Hepatocyte (in vitro differentiated cells): ENCODE measurements around the gene ATXN1. TPM values are rescaled to one million over a fixed set of nuclear protein-coding genes. Genes with fewer than 3 reads are reported as not detected.

Source experiments
- DNase-seq: peaks from one replicate; pipeline ENCODE4 v3.0.0-alpha.2; 2016; ENCODE audit warnings: low spot score
- H2AFZ ChIP-seq: fragments of 200-600 bp; sonication (generic); 2 replicates; pipeline ENCODE4 v1.6.0; 2016; ENCODE audit warnings: antibody characterized with exemption, mild to moderate bottlenecking
- H3K27ac ChIP-seq: fragments of 200-600 bp; sonication (generic); 2 replicates; pipeline ENCODE4 v1.5.1; 2016; ENCODE audit warnings: mild to moderate bottlenecking
- H3K27me3 ChIP-seq: fragments of 200-600 bp; sonication (generic); 2 replicates; pipeline ENCODE4 v1.6.1; 2016
- H3K36me3 ChIP-seq: fragments of 200-600 bp; sonication (generic); replicated peaks from 2 replicates; pipeline ENCODE4 v1.5.1; 2016; ENCODE audit warnings: low read depth; ENCODE audit not compliant: insufficient read depth
- H3K4me1 ChIP-seq: fragments of 200-600 bp; sonication (generic); 2 replicates; pipeline ENCODE4 v1.5.1; 2016; ENCODE audit warnings: mild to moderate bottlenecking, moderate library complexity; ENCODE audit not compliant: insufficient read depth
- H3K4me2 ChIP-seq: fragments of 200-600 bp; sonication (generic); 2 replicates; pipeline ENCODE4 v1.6.0; 2016
- H3K4me3 ChIP-seq: fragments of 200-600 bp; sonication (generic); 2 replicates; pipeline ENCODE4 v1.5.1; 2016; ENCODE audit warnings: mild to moderate bottlenecking
- H3K79me2 ChIP-seq: fragments of 200-600 bp; sonication (generic); 2 replicates; pipeline ENCODE4 v1.6.0; 2017; ENCODE audit warnings: mild to moderate bottlenecking
- H3K9me2 ChIP-seq: fragments of 200-600 bp; sonication (generic); replicated peaks from 2 replicates; pipeline ENCODE4 v1.6.0; 2017; ENCODE audit warnings: mild to moderate bottlenecking; ENCODE audit not compliant: insufficient read depth
- H3K9me3 ChIP-seq: fragments of 200-600 bp; sonication (generic); 2 replicates; pipeline ENCODE4 v1.5.1; 2016; ENCODE audit warnings: low read depth, mild to moderate bottlenecking
- H4K20me1 ChIP-seq: fragments of 200-600 bp; sonication (generic); 2 replicates; pipeline ENCODE4 v1.6.0; 2016; ENCODE audit warnings: mild to moderate bottlenecking; ENCODE audit not compliant: insufficient read depth, poor library complexity, severe bottlenecking
- EZH2 ChIP-seq: fragments of 200-600 bp; sonication (generic); IDR thresholded peaks from 2 replicates; pipeline ENCODE4 v1.6.1; 2016; ENCODE audit warnings: antibody characterized with exemption, mild to moderate bottlenecking, borderline replicate concordance
- EZH2phosphoT487 ChIP-seq: fragments of 200-600 bp; sonication (generic); IDR thresholded peaks from one replicate; pipeline ENCODE4 v1.6.1; 2018; ENCODE audit warnings: antibody characterized with exemption, mild to moderate bottlenecking, low read depth, moderate library complexity; ENCODE audit not compliant: unreplicated experiment, severe bottlenecking
- WGBS: methylation state at CpG from one replicate; pipeline ENCODE4 v1.1.6; 2016; ENCODE audit warnings: low lambda C conversion rate; ENCODE audit errors: missing lambda C conversion rate; 5-methylcytosine and 5-hydroxymethylcytosine counted together
- polyA plus RNA-seq: library from polyadenylated mRNA; unstranded; fragments of >200 nt; fragmentation: Nextera tagmentation; extraction: Ambion mirVana; gene quantifications from 2 replicates; pipeline ENCODE4 v1.2.1, GENCODE V29; 2016
- total RNA-seq: library from RNA; depleted of rRNA; stranded (reverse); fragments of >200 nt; gene quantifications from 2 replicates; pipeline ENCODE4 v1.2.3, GENCODE V29; 2014
- TF ChIP-seq, protein P1 (sequence below): fragments of 200-600 bp; sonication (generic); IDR thresholded peaks from 2 replicates; pipeline ENCODE4 v1.5.1; 2016; ENCODE audit warnings: antibody characterized with exemption, mild to moderate bottlenecking; ENCODE audit not compliant: poor library complexity

ATXN1 gene
- total and polyA plus RNA-seq, 2 experiments from 2014 or later = 14.7 to 32.6 TPM

DNA sequence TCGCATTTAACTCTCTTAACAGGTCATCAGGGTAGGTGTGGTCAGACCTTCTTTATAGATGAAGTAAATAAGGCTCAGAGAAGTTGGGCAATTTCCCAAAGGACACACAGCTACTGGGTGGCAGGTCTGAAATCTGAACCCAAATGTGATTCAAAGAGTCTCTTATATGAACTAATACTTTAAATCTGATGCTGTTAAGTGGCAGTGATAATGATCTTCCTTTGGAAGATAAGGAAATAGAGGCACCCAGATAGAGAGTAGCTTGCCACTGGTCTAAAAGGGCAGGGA lies 285.8 kb downstream of the ATXN1 start:
- 100% methylated on average over 1 of the region's 1 CpG for WGBS
- H3K9me2 ChIP-seq = no peaks in the 10 kb centered on the region
- H3K4me1 ChIP-seq = peaks cover 12% of the 10 kb centered on the region
- H2AFZ ChIP-seq = no peak overlapping the region
- TF ChIP-seq EZH2phosphoT487 = no peak
- no peak overlapping the region for H3K4me3 ChIP-seq
- no peaks in the 10 kb centered on the region for H3K36me3 ChIP-seq
- no peak overlapping the region for H3K4me2 ChIP-seq
- DNase-seq = no peak
- no peaks in the 10 kb centered on the region for H4K20me1 ChIP-seq
- no peaks in the 10 kb centered on the region for H3K9me3 ChIP-seq
- H3K27ac ChIP-seq = no peak overlapping the region
- H3K27me3 ChIP-seq = no peaks in the 10 kb centered on the region
- H3K79me2 ChIP-seq = no peaks in the 10 kb centered on the region

DNA sequence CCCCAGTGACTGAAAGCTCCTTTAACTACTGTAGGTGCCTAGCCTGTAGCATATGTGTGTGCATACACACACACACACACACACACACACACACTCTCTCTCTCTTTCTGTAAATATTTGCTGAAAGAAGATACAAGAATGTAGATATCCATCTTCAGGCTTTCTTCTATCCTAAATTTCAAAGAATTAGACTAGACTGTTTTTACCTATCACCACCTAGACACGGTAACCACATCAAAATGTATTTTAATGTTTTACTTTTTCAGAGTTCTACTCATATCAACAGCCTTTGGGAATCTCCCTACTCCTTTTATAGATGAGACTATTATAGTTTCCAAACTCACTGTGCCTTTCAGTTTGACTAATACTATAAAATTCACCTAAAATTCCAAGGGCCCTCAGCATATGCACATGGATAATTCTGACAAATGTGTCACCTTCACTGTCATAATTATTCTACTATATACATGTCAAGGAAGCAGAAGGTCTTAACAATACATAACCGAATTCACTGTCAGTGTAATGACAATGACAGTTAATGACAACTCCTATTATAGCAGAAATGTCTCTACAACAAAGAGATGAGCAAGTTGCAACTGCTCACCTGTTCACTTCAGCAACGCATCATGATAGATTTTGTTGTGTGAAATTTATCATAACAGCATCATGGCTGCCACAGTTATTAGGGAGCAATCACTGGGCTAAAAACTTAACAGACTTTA lies 286.3 kb downstream of the ATXN1 start:
- no peaks in the 10 kb centered on the region for H4K20me1 ChIP-seq

DNA sequence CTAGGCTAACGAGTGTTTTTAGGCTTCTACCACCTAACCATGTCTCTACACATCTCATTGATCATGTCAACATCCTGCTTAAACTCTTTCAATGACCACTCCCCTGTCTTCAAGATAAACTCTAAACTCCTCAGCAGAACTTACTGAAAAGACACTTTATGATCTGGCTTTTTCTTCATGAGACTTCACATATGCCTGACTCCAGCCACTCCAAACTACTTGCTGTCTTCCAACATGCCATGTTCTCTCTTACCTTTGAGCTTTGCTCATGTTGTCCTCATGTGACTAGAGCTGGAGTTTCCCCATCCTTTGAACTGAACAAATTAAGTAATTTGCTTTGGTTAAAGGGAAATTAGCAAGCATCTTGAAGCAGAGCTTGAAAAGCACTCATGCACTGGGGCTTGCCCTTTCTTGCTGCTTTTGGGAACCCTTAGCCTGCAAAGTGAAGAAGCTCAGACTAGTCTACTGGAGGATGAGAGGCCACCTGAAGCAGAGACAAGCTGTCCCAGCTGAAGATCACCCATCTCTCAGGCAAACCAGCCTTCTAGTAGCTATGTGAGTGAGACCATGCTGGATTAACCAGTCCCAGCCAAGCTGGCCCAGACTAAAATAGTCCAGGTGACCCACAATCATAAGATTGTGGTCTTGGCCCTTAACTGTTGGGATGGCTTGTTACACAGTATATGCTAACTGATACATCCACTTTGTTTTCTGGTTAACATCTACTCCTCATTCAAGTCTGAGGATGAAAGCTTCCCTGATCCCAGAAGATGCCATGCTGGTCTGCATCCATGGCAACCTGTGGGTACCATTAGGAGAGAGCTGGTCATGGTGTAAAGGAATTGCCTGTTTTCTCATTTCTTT lies 287.1 kb downstream of the ATXN1 start:
- Histone ChIP-seq H3K79me2 (no peaks in the 10 kb centered on the region), H3K36me3 (no peaks in the 10 kb centered on the region), H3K27me3 (no peaks in the 10 kb centered on the region), H4K20me1 (no peaks in the 10 kb centered on the region), H2AFZ (no peak overlapping the region), H3K27ac (peak overlapping the region; percentile 5), H3K4me3 (no peak overlapping the region), H3K9me3 (no peaks in the 10 kb centered on the region), H3K4me1 (peaks cover 12% of the 10 kb centered on the region), H3K9me2 (no peaks in the 10 kb centered on the region), H3K4me2 (no peak overlapping the region)
- no peak for TF ChIP-seq EZH2
- TF ChIP-seq, protein P1, sequence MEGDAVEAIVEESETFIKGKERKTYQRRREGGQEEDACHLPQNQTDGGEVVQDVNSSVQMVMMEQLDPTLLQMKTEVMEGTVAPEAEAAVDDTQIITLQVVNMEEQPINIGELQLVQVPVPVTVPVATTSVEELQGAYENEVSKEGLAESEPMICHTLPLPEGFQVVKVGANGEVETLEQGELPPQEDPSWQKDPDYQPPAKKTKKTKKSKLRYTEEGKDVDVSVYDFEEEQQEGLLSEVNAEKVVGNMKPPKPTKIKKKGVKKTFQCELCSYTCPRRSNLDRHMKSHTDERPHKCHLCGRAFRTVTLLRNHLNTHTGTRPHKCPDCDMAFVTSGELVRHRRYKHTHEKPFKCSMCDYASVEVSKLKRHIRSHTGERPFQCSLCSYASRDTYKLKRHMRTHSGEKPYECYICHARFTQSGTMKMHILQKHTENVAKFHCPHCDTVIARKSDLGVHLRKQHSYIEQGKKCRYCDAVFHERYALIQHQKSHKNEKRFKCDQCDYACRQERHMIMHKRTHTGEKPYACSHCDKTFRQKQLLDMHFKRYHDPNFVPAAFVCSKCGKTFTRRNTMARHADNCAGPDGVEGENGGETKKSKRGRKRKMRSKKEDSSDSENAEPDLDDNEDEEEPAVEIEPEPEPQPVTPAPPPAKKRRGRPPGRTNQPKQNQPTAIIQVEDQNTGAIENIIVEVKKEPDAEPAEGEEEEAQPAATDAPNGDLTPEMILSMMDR = no peak
- no peak for TF ChIP-seq EZH2phosphoT487
- DNase-seq = no peak
- whole genome bisulfite sequencing = 91% methylated on average over 1 of the region's 1 CpG

More for the DNA sequence above, 286.3 kb downstream of the ATXN1 start:
- Histone ChIP-seq H3K4me1 (peaks cover 12% of the 10 kb centered on the region), H3K27me3 (no peaks in the 10 kb centered on the region), H3K27ac (no peak overlapping the region), H3K9me3 (no peaks in the 10 kb centered on the region), H3K9me2 (no peaks in the 10 kb centered on the region), H2AFZ (no peak overlapping the region), H3K79me2 (no peaks in the 10 kb centered on the region), H3K4me3 (no peak overlapping the region), H3K36me3 (no peaks in the 10 kb centered on the region), H3K4me2 (no peak overlapping the region)
- WGBS = 94% methylated on average over 3 of the region's 3 CpGs
- no peak for TF ChIP-seq EZH2phosphoT487
- TF ChIP-seq, protein P1 = no peak
- TF ChIP-seq EZH2 = no peak
- no peak for DNase-seq
